ENCODE measurements around the gene NF1. TPM values are rescaled to one million over a fixed set of nuclear protein-coding genes. Genes with fewer than 3 reads are reported as not detected.

Gene NF1
- polyA plus RNA-seq, 1 donor from 2014 or later, result 10.0 TPM

Other genes with a start within 250 kb of the NF1 start
- gene TEFM, start 188.7 kb upstream of the NF1 start, polyA plus RNA-seq, result 19.0 TPM
- gene ADAP2, start 173.0 kb upstream of the NF1 start, polyA plus RNA-seq, result 5.0 TPM
- gene RNF135, start 123.9 kb upstream of the NF1 start, polyA plus RNA-seq, result 34.7 TPM
- gene OMG, start 202.3 kb downstream of the NF1 start, polyA plus RNA-seq, result not detected
- 192 TPM for gene EVI2B, start 219.1 kb downstream of the NF1 start, polyA plus RNA-seq
- 30.2 TPM for gene EVI2A, start 226.6 kb downstream of the NF1 start, polyA plus RNA-seq

Measured in IgD-negative memory B cell (primary cell).